Measurements from ENCODE around the gene PDS5B. TPM values are rescaled to one million over a fixed set of nuclear protein-coding genes. Genes with fewer than 3 reads are reported as not detected.
A peak's percentile ranks its signal among the peaks of the same experiment; 100 is the strongest.

Gene PDS5B
- total RNA-seq, 1 donor from 2014 or later: 82.4 TPM

DNA sequence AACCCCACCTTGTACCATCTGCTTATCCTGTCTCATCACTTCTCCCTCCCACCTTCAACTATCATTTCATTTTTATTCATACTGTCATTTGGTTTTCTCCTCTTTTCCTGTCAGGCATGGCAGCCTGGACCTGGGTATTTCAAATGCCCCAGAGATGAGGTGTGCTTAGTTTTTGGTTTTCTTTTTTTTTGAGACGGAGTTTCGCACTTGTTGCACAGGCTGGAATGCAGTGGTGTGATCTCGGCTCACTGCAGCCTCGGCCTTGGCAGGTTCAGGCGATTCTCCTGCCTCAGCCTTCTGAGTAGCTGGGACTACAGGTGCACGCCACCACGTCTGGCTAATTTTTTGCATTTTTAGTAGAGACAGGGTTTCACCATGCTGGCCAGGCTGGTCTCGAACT lies 5.8 kb downstream of the PDS5B start:
- peaks cover 46% of the 10 kb centered on the region for H3K4me1 Mint-ChIP-seq
- H3K27me3 Mint-ChIP-seq (ENCODE audit: low read depth): no peaks in the 10 kb centered on the region
- H3K4me3 Mint-ChIP-seq: peak overlapping the region; percentile 5
- peaks cover 6% of the 10 kb centered on the region for H3K9me3 Mint-ChIP-seq
- TF ChIP-seq CTCF (conservative IDR thresholded peaks at IDR 0.05): no peak
- no peak overlapping the region for H3K27ac Mint-ChIP-seq (ENCODE audit: unreplicated experiment)
- no peak for DNase-seq (ENCODE audit: low read depth, low spot score)
- peaks cover 10% of the 10 kb centered on the region for H3K36me3 Mint-ChIP-seq (ENCODE audit: low read depth)

DNA sequence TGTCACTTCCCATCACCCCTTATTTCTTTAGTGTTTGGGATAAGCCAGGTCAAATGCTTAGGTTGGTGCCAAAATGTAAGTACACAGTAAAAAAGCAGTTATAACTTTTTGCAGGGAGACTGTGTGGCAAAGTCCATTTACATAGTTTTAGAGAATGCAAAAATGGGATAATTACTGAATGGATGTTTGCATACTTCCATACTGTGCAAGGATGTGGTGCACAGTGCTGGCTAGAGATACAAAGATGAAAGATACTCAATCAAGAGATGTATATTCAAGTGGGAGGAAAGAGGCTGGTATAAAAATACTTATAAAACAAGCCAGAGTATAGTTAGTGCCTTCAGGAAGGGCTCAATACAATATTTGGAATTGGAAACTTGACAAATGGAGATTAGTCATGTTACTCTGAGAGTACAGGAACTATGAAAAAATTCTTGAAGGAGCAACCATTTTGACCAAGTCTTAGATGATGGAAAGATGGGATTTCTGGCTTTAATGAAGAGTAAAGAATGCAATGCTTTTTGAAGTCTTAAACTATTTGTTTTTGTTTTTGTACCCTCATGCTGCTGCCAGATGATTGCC lies 8.0 kb downstream of the PDS5B start:
- no peak for DNase-seq (ENCODE audit: low read depth, low spot score)
- peaks cover 6% of the 10 kb centered on the region for H3K9me3 Mint-ChIP-seq
- H3K4me3 Mint-ChIP-seq: no peak overlapping the region
- no peak overlapping the region for H3K27ac Mint-ChIP-seq (ENCODE audit: unreplicated experiment)
- peaks cover 29% of the 10 kb centered on the region for H3K4me1 Mint-ChIP-seq
- no peaks in the 10 kb centered on the region for H3K27me3 Mint-ChIP-seq (ENCODE audit: low read depth)
- H3K36me3 Mint-ChIP-seq (ENCODE audit: low read depth): peaks cover 10% of the 10 kb centered on the region
- no peak for TF ChIP-seq CTCF (conservative IDR thresholded peaks at IDR 0.05)

DNA sequence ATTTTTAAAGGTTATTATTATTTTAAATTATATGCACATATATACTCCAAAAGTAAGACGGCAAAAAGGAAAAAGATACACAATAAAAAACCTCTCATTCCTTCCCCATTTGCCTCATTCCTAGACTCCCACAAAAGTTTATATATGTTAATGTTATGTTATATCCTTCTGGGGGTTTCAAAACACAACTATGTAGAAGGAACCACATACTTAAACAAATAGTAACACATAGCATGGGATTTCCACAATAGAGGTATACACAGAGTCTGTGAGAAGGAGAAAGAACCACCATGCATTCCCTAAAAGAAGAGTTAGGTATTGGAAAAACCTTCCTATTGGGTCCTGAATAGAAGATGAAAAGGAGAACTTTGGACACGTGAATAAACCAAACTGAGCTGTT lies 9.1 kb downstream of the PDS5B start:
- Mint-ChIP-seq H3K36me3 (ENCODE audit: low read depth) (peaks cover 16% of the 10 kb centered on the region), H3K9me3 (peaks cover 9% of the 10 kb centered on the region), H3K27me3 (ENCODE audit: low read depth) (no peaks in the 10 kb centered on the region), H3K4me3 (no peak overlapping the region), H3K27ac (ENCODE audit: unreplicated experiment) (no peak overlapping the region), H3K4me1 (peaks cover 26% of the 10 kb centered on the region)
- DNase-seq (ENCODE audit: low read depth, low spot score): no peak
- no peak for TF ChIP-seq CTCF (conservative IDR thresholded peaks at IDR 0.05)

DNA sequence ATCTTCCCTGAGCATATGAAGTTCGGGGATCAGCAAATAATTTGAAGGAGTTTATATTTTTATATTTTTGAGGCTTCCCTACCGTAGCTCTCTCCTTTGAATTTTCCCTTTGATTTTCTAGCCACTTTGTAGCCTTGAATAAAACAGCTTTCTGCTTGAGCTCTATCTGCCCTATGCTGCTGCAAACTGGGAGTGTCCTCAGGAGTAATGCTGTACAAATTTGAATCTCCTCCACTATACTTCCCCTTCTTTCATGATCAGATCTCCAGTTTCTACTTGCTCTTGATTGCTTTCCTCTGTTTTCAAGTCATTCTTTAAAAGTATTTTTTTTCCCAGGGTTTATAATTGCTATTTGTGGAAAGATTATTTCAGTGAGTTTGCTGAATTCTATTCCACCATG lies 14.6 kb downstream of the PDS5B start:
- no peaks in the 10 kb centered on the region for H3K27me3 Mint-ChIP-seq (ENCODE audit: low read depth)
- DNase-seq (ENCODE audit: low read depth, low spot score): no peak
- no peak overlapping the region for H3K4me3 Mint-ChIP-seq
- peaks cover 51% of the 10 kb centered on the region for H3K36me3 Mint-ChIP-seq (ENCODE audit: low read depth)
- no peak overlapping the region for H3K27ac Mint-ChIP-seq (ENCODE audit: unreplicated experiment)
- peaks cover 13% of the 10 kb centered on the region for H3K4me1 Mint-ChIP-seq
- peaks cover 14% of the 10 kb centered on the region for H3K9me3 Mint-ChIP-seq
- TF ChIP-seq CTCF (conservative IDR thresholded peaks at IDR 0.05): no peak

DNA sequence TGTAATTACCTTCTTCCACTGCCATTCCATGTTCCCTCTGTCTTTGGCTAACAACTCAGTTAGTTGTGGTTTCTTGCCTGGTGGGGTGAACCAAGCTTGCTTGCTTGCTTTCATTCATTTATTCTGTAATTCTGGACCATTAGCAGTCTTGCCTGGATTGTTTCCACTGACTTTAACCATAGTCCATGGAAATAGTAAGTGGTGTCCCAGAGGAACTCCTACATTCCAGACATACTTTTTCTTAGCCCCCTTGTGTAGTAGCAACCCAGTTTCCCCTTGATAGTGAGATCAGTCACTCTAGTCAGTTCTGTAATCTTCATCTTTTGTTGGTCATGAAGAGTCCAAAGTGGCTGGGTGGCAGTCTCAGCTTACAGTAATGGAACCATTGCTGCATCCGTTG lies 23.2 kb downstream of the PDS5B start:
- Mint-ChIP-seq H3K27ac (ENCODE audit: unreplicated experiment) (no peak overlapping the region), H3K27me3 (ENCODE audit: low read depth) (no peaks in the 10 kb centered on the region), H3K4me1 (peaks cover 3% of the 10 kb centered on the region), H3K36me3 (ENCODE audit: low read depth) (peaks cover 59% of the 10 kb centered on the region), H3K4me3 (no peak overlapping the region), H3K9me3 (peaks cover 35% of the 10 kb centered on the region)
- DNase-seq (ENCODE audit: low read depth, low spot score): no peak
- no peak for TF ChIP-seq CTCF (conservative IDR thresholded peaks at IDR 0.05)
